Lower leg skin (tissue), 3 donors: ENCODE data around the gene PNKP.

Experiments used
- POLR2A ChIP-seq, 2 donors: fragments of 450-650 bp; IDR thresholded peaks; one replicate each; pipeline ENCODE4 v1.6.1; 2016 to 2017; ENCODE audit warnings: antibody characterized with exemption in 2 of 2, mild to moderate bottlenecking in 1 of 2, moderate library complexity in 1 of 2
- TF ChIP-seq, protein P1 (sequence below), 3 donors: fragments of 450-650 bp; IDR thresholded peaks; one replicate each; pipeline ENCODE4 v1.5.1; 2016; ENCODE audit warnings: antibody characterized with exemption in 3 of 3, mild to moderate bottlenecking in 3 of 3, moderate library complexity in 2 of 3

DNA sequence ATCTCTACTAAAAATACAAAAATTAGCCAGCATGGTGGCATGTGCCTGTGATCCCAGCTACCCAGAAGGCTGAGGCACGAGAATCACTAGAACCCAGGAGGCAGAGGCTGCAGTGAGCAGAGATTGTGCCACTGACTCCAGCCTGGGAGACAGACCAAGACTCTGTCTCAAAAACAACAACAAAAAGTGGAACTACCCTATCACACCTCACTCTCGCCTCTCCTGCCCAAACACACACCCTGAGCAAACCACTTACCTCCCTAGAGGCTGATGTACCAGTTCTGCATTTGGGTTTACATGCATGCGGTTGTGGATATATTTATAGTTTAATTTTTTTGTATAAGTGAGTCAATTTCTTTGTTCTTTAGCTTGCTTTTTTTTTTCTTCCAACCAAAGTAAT is 24.1 kb downstream of the PNKP start:
- TF ChIP-seq POLR2A (IDR thresholded peaks at IDR 0.05): no peak
- TF ChIP-seq, protein P1, sequence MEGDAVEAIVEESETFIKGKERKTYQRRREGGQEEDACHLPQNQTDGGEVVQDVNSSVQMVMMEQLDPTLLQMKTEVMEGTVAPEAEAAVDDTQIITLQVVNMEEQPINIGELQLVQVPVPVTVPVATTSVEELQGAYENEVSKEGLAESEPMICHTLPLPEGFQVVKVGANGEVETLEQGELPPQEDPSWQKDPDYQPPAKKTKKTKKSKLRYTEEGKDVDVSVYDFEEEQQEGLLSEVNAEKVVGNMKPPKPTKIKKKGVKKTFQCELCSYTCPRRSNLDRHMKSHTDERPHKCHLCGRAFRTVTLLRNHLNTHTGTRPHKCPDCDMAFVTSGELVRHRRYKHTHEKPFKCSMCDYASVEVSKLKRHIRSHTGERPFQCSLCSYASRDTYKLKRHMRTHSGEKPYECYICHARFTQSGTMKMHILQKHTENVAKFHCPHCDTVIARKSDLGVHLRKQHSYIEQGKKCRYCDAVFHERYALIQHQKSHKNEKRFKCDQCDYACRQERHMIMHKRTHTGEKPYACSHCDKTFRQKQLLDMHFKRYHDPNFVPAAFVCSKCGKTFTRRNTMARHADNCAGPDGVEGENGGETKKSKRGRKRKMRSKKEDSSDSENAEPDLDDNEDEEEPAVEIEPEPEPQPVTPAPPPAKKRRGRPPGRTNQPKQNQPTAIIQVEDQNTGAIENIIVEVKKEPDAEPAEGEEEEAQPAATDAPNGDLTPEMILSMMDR (IDR thresholded peaks at IDR 0.05): no peak
